Measurements from ENCODE around the gene KRTAP5-3. TPM values are rescaled to one million over a fixed set of nuclear protein-coding genes. Genes with fewer than 3 reads are reported as not detected.

Gene KRTAP5-3
- total and polyA plus RNA-seq, 9 of the 15 experiments (the other 6 are each of a cell fraction or from before 2014, with no cell fraction given) = not detected

- Histone ChIP-seq H4K20me1 (replicated peaks; ENCODE audit: control insufficient read depth, insufficient read depth, low read length) (peaks cover 64% of the 10 kb centered on the region), H3K9me1 (ENCODE audit: control insufficient read depth, insufficient read depth, low read length) (peaks cover 3% of the 10 kb centered on the region), H3K27ac (ENCODE audit: extremely low read depth, low read depth, low read length) (no peak overlapping the region), H3K27me3 (ENCODE audit: control insufficient read depth in 2 of 2, insufficient read depth in 2 of 2, low read length in 2 of 2) (peaks cover 0 to 33% of the 10 kb centered on the region in 2 experiments; a peak in 2 of 5 replicates), H3K4me2 (ENCODE audit: insufficient read depth, low read length) (no peak overlapping the region), H3K9ac (ENCODE audit: insufficient read depth in 1 of 2, low read depth in 2 of 2, low read length in 2 of 2) (no peak overlapping the region), H2AFZ (ENCODE audit: low read depth, low read length) (no peak overlapping the region), H3K4me1 (replicated peaks in 1 of 2; ENCODE audit: control insufficient read depth in 2 of 2, insufficient read depth in 2 of 2, low read length in 2 of 2) (peaks cover 0 to 46% of the 10 kb centered on the region in 2 experiments; a peak in 3 of 5 replicates), H3K79me2 (ENCODE audit: control insufficient read depth, insufficient read depth, low read length) (no peaks in the 10 kb centered on the region), H3K9me3 (replicated peaks; ENCODE audit: control insufficient read depth, insufficient read depth, low read depth, low read length) (no peaks in the 10 kb centered on the region), H3K4me3 (no peak overlapping the region), H3K36me3 (ENCODE audit: control insufficient read depth, insufficient read depth, low read length) (no peaks in the 10 kb centered on the region)
- TF ChIP-seq GTF2B (IDR thresholded peaks at IDR 0.05; ENCODE audit: extremely low read depth, insufficient read length) (no peak), TAF1 (IDR thresholded peaks at IDR 0.05; ENCODE audit: control insufficient read depth, extremely low read depth, insufficient read depth, low read length, severe bottlenecking) (no peak), ZNF280A (IDR thresholded peaks at IDR 0.05; ENCODE audit: low read depth, partially characterized antibody) (no peak), KLF13 (tag; IDR thresholded peaks at IDR 0.05; ENCODE audit: borderline replicate concordance, low read depth) (no peak), RBM14 (IDR thresholded peaks at IDR 0.05; ENCODE audit: borderline replicate concordance, insufficient read depth, low read depth, low read length) (no peak), ZNF766 (CRISPR knock-in tag; conservative IDR thresholded peaks at IDR 0.05) (no peak), ZNF253 (CRISPR knock-in tag; conservative IDR thresholded peaks at IDR 0.05) (no peak), DACH1 (IDR thresholded peaks at IDR 0.05; ENCODE audit: partially characterized antibody) (no peak), EP400 (IDR thresholded peaks at IDR 0.05) (no peak), ARID3A (IDR thresholded peaks at IDR 0.05; ENCODE audit: borderline replicate concordance, low read depth, low read length) (no peak), CBFB (CRISPR knock-in tag; IDR thresholded peaks at IDR 0.05) (no peak), ZNF121 (CRISPR knock-in tag; conservative IDR thresholded peaks at IDR 0.05) (no peak), ZKSCAN1 (IDR thresholded peaks at IDR 0.05; ENCODE audit: low read depth, low read length) (no peak), ZNF134 (CRISPR knock-in tag; conservative IDR thresholded peaks at IDR 0.05) (no peak), CBX8 (IDR thresholded peaks at IDR 0.05; ENCODE audit: borderline replicate concordance, extremely low read depth, low read depth, low read length, poor library complexity, severe bottlenecking) (no peak), CBX3 (IDR thresholded peaks at IDR 0.05; ENCODE audit: borderline replicate concordance in 1 of 2, low read length in 2 of 2) (no peak), HES1 (IDR thresholded peaks at IDR 0.05; ENCODE audit: low read depth) (no peak)
- WGBS (ENCODE audit: insufficient coverage, low coverage, missing lambda C conversion rate) = 11% methylated on average over 3 of the region's 5 CpGs
- intact Hi-C loops (cut with micrococcal nuclease) (no loop called here), in situ Hi-C loops (cut with MboI) (no loop called here)
- no peak for FAIRE-seq
- DNase-seq (ENCODE audit: extremely low read depth in 1 of 4, low spot score in 3 of 4) = no peak
- ChIA-PET POLR2A (interaction anchor here (0.6 to 1.3 kb wide), 3 partner anchors 9 to 253 kb away, joined by 3 to 5 read pairs (median 4); no protein-coding TSS in a partner anchor), CTCF (ENCODE audit: low intra/inter-chr PET ratio) (no interaction called here)
- ATAC-seq = no peak
- no TSS peak for BruUV-seq (replicated peaks)
These were observed 42.4 kb downstream of the KRTAP5-3 start for GRCh38 chr11:1565904-1566247.

Data from K562 (cell line).